Measurements from ENCODE around the gene PPFIA4. TPM values are rescaled to one million over a fixed set of nuclear protein-coding genes. Genes with fewer than 3 reads are reported as not detected.

Gene PPFIA4
- total and polyA plus RNA-seq, 8 donors = 0.29 to 2.2 (median 0.89) TPM; not detected in 1

DNA sequence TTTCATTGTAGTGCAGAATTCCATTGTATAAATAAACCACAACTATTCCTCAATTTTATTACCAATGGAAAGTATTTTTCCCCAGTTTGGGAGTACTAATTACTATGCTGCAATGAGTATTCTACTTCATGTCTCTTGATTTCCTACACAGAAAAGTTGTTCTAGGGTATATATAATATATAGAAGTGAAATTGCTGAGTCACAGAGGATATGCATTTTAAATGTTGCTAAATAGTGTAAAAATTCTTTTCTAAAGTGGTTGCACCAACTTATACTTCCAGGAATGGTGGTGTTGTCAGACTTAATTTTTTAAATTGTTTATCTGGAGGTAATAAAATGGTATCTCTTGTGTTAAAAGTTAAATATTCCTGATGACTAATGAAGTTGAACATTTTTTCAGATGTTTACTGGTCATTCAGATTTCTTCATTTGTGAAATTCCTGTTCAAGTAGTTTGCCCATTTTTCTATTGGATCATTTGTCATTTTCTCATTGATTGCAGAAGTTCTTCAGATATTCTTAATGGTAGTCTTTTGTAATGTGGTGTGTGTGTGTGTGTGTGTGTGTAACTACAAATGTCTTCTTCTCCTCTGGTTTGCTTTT, 78.6 kb downstream of the PPFIA4 start:
- H3K27me3 ChIP-seq = peaks cover 0 to 15% (median 4%) of the 10 kb centered on the region in 3 donors
- H3K9me3 ChIP-seq = peaks cover 0 to 6% (median 2%) of the 10 kb centered on the region in 4 donors
- TF ChIP-seq POLR2A (IDR thresholded peaks at IDR 0.05) (no peak), POLR2AphosphoS5 (IDR thresholded peaks at IDR 0.05) (no peak), EP300 (IDR thresholded peaks at IDR 0.05) (no peak)
- TF ChIP-seq, protein P1, sequence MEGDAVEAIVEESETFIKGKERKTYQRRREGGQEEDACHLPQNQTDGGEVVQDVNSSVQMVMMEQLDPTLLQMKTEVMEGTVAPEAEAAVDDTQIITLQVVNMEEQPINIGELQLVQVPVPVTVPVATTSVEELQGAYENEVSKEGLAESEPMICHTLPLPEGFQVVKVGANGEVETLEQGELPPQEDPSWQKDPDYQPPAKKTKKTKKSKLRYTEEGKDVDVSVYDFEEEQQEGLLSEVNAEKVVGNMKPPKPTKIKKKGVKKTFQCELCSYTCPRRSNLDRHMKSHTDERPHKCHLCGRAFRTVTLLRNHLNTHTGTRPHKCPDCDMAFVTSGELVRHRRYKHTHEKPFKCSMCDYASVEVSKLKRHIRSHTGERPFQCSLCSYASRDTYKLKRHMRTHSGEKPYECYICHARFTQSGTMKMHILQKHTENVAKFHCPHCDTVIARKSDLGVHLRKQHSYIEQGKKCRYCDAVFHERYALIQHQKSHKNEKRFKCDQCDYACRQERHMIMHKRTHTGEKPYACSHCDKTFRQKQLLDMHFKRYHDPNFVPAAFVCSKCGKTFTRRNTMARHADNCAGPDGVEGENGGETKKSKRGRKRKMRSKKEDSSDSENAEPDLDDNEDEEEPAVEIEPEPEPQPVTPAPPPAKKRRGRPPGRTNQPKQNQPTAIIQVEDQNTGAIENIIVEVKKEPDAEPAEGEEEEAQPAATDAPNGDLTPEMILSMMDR (IDR thresholded peaks at IDR 0.05) = no peak
- intact Hi-C loops (cut with DNase I; ENCODE audit: low total_unique reads) = no loop called here
- H3K36me3 ChIP-seq = no peaks in the 10 kb centered on the region
- DNase-seq = no peak
- no peaks in the 10 kb centered on the region for H3K4me1 ChIP-seq
- H3K27ac ChIP-seq = no peak overlapping the region
- no peak overlapping the region for H3K4me3 ChIP-seq

DNA sequence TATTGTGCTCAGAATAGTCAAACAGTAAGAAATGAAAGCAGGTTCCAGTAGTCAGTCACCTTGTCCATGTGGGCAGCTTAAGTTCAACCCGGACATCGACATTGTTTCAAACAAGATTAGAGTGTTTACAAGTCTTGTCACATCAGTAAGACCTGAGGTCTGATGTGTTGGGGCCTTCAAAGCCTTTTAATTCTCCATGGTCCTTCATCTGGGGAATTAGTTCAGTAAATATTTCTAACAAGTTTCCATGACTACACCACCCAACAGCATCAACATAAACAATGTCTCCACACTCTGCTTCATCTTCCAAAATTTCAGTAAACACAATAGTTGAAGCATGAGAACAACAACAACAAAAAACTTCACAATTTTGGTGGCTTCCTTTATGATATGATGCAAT, 86.2 kb downstream of the PPFIA4 start:
- Histone ChIP-seq H3K9me3 (no peaks in the 10 kb centered on the region), H3K36me3 (no peaks in the 10 kb centered on the region), H3K4me1 (peaks cover 0 to 5% (median under 1%) of the 10 kb centered on the region in 4 donors), H3K27ac (no peak overlapping the region), H3K4me3 (no peak overlapping the region), H3K27me3 (peaks cover 0 to 29% (median 17%) of the 10 kb centered on the region in 3 donors)
- 10 to 35% (median 17%) methylated on average over 2 of the region's 2 CpGs for WGBS, 5 donors
- no peak for DNase-seq
- intact Hi-C loops (cut with DNase I; ENCODE audit: low total_unique reads) = no loop called here
- no peak for TF ChIP-seq POLR2A (IDR thresholded peaks at IDR 0.05)
- peak in 1 of 3 donors; percentile 16 for TF ChIP-seq POLR2AphosphoS5 (IDR thresholded peaks at IDR 0.05)
- TF ChIP-seq, protein P1 (IDR thresholded peaks at IDR 0.05) = no peak

DNA sequence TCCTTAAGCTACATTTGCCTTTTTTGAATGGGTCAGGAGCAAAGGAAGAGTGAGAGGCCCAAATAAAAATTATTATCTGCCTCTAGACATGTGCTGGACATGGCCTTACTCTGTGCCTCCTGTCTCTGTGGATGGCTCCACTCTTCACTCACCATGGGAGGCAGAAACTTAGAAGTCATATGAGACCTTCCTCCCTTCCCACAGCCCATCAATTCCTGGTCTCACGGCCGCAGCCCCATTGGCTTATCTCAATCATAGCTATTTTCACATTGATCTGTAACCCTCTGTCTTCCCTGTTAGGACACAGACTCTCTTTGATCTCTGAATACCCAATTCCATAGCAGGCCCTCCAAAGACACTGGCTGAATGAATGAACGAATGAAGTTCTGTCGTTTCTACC, 87.0 kb downstream of the PPFIA4 start:
- intact Hi-C loops (cut with DNase I; ENCODE audit: low total_unique reads) = no loop called here
- Histone ChIP-seq H3K27me3 (peaks cover 0 to 35% (median 24%) of the 10 kb centered on the region in 3 donors), H3K27ac (no peak overlapping the region), H3K4me1 (peaks cover 6 to 12% (median 9%) of the 10 kb centered on the region in 4 donors), H3K9me3 (no peaks in the 10 kb centered on the region), H3K4me3 (no peak overlapping the region), H3K36me3 (no peaks in the 10 kb centered on the region)
- DNase-seq = no peak
- WGBS, 5 donors = 51 to 83% (median 67%) methylated on average over 4 of the region's 4 CpGs
- TF ChIP-seq POLR2A (IDR thresholded peaks at IDR 0.05) = no peak
- TF ChIP-seq, protein P1 (IDR thresholded peaks at IDR 0.05) = no peak
- TF ChIP-seq POLR2AphosphoS5 (IDR thresholded peaks at IDR 0.05) = no peak
- TF ChIP-seq EP300 (IDR thresholded peaks at IDR 0.05) = no peak

DNA sequence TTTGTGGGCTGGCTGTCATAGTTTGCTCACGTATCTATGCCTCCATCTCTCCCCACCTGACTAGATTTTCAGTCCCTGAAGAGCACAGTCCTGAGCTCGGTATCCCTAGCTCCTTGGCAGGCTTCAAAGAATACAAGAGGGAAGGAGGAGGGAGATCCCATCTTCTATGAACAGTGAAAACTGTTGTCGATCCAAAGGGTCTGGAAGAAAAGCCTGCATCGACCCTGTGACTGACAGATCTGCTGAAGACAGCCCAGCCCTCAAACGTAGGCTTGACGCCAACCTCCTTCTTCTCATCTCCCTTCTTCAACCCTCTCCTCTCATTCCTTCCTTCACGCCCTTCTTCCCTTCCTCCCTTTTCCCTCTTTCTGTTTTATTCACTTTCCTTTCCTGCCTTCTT, 87.9 kb downstream of the PPFIA4 start:
- intact Hi-C loops (cut with DNase I; ENCODE audit: low total_unique reads) = no loop called here
- 67 to 76% (median 67%) methylated on average over 7 of the region's 7 CpGs for WGBS, 5 donors
- H3K4me1 ChIP-seq = peaks cover 6 to 12% (median 9%) of the 10 kb centered on the region in 4 donors
- H3K27ac ChIP-seq = no peak overlapping the region
- H3K27me3 ChIP-seq = peaks cover 0 to 38% (median 28%) of the 10 kb centered on the region in 3 donors
- no peaks in the 10 kb centered on the region for H3K36me3 ChIP-seq
- TF ChIP-seq POLR2A (IDR thresholded peaks at IDR 0.05) (no peak), EP300 (IDR thresholded peaks at IDR 0.05) (no peak), POLR2AphosphoS5 (IDR thresholded peaks at IDR 0.05) (no peak)
- TF ChIP-seq, protein P1 (IDR thresholded peaks at IDR 0.05) = no peak
- no peaks in the 10 kb centered on the region for H3K9me3 ChIP-seq
- no peak for DNase-seq
- no peak overlapping the region for H3K4me3 ChIP-seq
